ENCODE results near the gene CCDC90B.

DNA sequence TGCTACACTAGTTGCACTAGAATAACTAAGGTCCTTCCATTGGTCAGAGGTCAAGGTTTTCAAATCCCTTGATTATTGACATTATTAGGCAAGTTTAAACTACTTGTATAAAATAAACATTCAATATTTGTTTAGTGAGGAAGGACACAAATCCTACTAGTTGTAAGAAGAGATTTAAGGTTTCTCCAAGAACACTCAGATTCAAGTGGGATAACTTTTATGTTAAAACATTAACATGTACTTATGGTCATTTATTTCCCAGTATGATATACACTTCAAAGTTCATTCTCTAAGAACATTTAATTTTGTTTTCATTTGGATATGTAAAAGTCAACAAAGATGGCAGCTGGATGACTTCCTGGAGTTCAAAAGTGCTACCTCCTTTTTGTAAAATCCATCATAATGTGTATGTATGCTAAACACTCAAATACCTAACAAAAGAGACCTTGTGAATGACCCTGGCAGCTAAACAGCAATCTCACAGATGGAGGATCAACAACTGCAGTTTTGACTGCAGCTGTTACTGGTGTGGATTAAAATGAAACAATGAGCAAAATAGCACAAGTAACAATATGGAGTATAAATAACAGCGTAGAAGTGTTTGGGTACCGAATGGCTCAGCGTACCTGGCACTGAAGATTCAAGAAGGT is 1.5 kb downstream of the CCDC90B start:
- TF ChIP-seq, protein P1, sequence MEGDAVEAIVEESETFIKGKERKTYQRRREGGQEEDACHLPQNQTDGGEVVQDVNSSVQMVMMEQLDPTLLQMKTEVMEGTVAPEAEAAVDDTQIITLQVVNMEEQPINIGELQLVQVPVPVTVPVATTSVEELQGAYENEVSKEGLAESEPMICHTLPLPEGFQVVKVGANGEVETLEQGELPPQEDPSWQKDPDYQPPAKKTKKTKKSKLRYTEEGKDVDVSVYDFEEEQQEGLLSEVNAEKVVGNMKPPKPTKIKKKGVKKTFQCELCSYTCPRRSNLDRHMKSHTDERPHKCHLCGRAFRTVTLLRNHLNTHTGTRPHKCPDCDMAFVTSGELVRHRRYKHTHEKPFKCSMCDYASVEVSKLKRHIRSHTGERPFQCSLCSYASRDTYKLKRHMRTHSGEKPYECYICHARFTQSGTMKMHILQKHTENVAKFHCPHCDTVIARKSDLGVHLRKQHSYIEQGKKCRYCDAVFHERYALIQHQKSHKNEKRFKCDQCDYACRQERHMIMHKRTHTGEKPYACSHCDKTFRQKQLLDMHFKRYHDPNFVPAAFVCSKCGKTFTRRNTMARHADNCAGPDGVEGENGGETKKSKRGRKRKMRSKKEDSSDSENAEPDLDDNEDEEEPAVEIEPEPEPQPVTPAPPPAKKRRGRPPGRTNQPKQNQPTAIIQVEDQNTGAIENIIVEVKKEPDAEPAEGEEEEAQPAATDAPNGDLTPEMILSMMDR (IDR thresholded peaks at IDR 0.05; ENCODE audit: borderline replicate concordance, extremely low read depth, low read length, poor library complexity, severe bottlenecking): no peak
- TF ChIP-seq EZH2 (IDR thresholded peaks at IDR 0.05; ENCODE audit: borderline replicate concordance, low read depth, low read length, severe bottlenecking): no peak

Measured in DND-41 (cell line).